Stimulated activated CD8-positive, alpha-beta memory T cell treated with anti-CD3 and anti-CD28 coated beads, Interleukin-12 subunit alpha, Interleukin-12 subunit beta, amount 100 ng/mL, for 24 hours (primary cell): Measurements from ENCODE around the gene TDRD3.
"Not testable (repeated sequence)": the region's sequence is repeated elsewhere in the genome, so short reads cannot be mapped to it uniquely, and the experiment has no call there.

Source experiments
- DNase-seq: peaks from one replicate; pipeline ENCODE4 v3.0.0-alpha.2; 2020; ENCODE audit errors: extremely low read depth

Gene TDRD3

DNA sequence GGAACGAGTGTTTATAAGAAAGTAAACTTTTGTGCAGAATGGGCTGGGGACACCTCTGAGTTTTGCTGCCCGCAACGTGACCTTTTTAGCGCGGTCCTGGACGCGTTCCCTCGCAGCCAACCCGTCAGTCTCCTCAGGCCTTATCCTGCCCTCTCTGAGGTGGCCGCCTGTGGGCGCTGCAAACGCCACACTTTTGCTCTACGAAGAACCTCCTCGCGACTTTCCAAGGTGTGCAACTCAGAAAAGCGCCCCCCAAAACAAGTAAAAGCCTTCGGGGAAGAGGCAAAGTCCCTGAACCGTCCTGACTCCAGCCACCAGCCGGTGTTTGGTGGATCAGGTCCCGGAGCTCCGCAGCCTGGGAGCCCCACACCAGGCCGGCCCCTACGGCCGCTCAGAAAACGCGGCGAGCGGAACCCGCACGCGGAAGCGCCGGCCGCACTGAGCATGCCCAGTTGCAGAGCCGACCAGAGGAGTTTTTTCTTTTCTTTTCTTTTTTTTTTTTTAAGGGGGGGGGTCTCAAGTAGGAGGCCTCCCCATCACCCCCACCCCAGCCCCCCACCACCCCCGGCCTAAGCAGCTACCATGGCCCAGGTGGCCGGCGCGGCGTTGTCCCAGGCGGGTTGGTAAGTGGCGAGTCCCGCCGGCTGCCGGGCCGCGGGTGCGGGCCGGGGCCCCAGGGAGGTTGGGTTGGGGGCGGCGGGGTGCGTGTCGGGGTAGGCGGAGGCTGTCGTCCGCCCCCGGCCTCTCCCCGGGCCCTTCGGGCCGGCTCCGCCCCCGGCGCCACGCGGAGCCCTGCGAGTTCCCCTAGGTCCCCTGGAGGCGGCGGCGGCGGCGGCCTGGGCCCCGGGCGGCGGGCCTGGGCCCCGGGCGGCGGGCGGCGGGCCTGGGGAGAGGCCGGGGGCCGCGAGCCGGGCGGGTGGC, at the start of gene TDRD3:
TSS of gene TDRD3 (plus strand) at position 438 of the 921 bp plus-strand sequence. CDS start at position 583, 145 bp downstream.
- peak; percentile 58 for DNase-seq

DNA sequence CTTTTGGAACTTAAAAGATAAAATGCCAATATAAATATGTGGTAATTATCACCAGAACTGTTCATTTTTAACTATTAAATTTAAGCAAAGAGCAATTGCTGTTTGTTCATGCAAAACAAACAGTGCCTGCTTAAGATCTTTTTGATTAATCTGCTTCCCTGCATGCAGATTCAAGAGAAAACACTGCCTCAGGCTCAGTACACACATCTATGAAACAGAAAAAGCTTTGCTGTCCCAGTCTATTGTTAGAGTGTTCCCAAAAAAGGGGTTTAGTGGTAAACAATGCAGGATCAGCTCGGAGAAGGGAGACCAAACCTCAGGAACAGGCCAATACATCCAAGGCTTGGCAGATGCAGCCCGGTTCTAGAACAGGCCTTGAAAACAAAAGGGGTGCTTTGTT, 49.3 kb upstream of the TDRD3 start:
- no peak for DNase-seq

DNA sequence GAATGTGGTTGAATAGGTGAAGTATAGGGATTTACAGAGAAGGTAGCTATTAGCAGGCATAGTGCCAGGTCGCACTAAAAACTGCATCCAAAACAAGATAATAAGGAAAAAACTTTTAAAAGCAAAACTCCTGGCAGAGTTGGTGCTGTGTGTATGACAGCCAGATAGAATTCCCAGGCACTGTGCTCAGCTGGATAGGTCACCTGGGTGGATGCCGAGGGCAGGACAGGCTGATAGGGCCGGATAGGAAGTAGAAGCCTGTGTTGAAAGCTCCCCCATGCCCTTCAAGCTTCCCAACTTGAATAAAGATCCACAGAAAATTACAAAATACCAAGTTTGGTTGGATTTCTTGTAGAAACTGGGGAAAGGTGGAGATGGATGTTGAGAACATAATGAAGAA, 48.9 kb upstream of the TDRD3 start:
- no peak for DNase-seq

- DNase-seq, result no peak
Observed at GRCh38 chr13:60351326-60351725, 45.7 kb upstream of the TDRD3 start.

DNA sequence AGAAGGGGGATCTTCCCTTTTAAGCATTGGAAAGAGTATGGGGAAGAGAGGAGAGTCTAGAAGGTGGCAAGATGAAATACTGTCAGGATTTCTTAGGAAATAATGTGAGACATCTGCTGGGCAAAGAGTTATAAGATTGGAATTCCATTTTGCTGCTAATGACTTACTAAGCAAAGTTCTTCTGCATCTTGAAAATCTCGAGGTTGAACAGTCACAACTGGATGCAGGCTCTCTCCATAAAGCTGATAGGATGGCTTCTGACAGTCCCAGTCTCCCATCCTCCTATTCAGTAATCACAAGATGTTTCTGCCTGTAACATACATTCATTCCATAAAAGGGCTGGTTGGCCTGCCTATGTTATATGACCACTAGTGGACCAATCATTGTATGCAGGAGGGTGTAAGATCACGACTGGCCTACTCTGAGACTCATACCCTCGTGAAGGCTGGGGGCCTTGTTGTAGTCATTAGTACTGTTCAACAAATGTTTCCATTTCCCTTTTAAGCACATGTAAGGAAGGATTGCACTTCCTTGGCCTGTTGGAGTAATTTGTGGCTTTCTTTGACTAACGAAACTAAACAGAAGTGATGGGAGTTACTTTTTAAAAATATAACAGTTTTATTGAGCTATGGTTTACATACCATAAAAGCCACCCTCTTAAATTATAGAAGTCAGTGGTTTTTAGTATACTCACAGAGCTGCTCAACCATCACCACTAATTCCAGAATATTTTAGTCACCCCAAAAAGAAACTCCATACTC, 45.0 kb upstream of the TDRD3 start:
- no peak for DNase-seq

DNA sequence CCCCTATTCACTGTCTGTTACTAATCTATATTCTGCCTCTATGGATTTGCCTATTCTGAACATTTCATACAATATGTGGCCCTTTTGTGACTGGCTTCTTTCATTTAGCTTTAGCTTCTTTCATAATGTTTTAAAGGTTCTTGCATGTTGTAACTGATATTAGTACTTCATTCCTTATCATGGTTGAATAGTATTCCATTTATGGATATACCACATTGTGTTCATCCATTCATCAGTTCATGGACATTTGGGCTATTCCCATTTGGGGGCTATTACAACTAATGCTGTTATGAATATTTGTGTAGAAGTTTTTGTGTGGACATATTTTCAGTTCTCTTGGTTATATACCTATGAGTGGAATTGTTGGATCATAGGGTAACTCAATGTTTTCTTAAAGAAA, 44.4 kb upstream of the TDRD3 start:
- DNase-seq, result no peak

GRCh38 chr13:60355056-60355455, 42.0 kb upstream of the TDRD3 start:
- DNase-seq, result no peak

- DNase-seq, result no peak
Observed at GRCh38 chr13:60356970-60357369, 40.0 kb upstream of the TDRD3 start.

- DNase-seq, result no peak
Observed at GRCh38 chr13:60358453-60358852, 38.6 kb upstream of the TDRD3 start.

DNA sequence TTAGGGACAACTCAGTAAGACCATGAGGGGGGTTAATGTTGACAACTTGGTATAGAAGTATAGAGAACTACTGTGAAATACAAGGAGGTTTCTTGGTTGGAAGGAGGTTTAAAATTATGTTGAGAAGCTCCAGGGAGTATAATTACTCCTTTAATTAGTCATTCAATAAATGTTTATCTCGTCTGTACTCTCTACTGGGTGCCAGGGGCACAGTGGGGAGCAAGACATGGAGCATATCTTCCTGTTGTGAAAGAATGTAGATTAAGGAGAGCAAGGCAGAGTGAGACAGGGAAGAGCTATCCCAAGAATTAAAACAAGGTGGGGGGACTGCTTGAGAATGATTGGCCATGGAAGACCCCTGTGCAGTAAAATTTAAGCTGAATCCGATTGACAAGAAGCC, 33.7 kb upstream of the TDRD3 start:
- no peak for DNase-seq

- no peak for DNase-seq
Observed at GRCh38 chr13:60369242-60369641, 27.8 kb upstream of the TDRD3 start.

- no peak for DNase-seq
Observed at GRCh38 chr13:60370343-60370742, 26.7 kb upstream of the TDRD3 start.

DNA sequence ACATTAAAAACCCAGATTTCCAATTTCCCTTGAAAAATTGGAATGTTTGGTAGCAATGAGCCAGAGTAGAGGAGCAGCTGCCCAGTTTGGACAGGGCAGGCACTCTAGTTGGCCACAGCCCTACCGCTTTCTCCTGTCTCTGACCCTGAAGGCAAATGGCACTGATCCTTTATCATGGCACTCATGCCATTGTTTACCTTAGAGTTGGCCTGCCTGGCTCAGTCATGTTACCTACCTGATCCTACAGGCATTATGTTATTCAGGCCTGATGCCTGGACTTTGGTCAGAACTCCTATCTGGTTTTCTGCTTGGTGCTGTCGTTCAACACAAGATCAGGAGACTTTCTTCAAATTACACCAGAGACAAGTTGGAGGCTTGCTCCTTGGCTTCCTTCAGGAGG, 24.9 kb upstream of the TDRD3 start:
- no peak for DNase-seq

GRCh38 chr13:60379282-60379681, 17.7 kb upstream of the TDRD3 start:
- DNase-seq, result not testable (repeated sequence)

DNA sequence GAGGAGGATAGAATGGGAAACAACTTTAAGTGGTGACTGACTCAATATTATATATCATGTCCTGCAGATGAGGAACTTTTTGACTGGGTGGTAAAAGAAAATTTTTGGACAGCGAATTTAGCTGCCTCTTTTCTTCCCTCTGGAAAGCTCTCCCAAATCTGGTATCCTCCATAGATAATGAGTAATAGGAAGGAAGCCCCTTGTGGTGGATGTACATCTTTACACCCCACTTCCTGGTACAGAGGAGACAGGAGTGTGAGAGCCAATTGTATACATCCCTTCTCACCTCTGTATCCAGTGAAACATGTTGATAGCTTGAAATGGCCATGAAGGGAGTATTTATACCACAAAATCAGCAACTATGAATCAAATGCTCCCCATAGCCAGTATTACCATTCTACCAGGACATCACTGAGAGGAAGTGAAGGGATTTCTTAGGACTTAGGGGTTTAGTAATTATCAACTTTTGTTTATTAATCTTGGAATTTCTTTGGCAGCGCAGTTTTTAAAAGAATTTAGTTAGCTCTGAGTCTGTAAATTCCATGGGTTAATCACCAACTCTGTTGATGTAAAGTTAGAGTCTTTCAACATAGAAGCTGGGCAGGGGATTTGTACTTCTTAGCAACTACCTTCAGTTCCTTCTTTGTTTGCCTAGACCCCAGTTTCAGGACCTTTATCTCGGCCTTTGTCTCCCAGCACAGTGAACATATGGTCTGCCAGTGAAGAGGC, 17.0 kb upstream of the TDRD3 start:
- DNase-seq, result no peak

DNA sequence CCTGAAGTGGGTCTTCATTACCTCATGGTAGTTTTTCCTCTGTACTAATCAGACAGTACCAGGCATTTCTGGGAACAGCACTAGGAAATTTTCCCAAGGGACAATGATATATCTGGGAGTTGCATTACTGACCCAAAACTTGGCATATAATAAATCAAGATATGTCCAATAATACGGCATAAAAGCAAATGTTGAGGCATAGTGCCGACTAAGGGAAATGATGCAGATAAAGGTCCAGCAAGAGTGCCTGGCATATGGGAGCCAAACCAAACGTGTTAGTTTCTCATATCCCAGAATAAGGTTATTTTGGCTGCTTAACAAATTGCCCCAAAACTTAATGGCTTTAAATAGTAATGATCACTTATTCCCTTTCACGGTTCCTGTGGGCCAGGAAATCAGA, 12.1 kb upstream of the TDRD3 start:
- no peak for DNase-seq

DNA sequence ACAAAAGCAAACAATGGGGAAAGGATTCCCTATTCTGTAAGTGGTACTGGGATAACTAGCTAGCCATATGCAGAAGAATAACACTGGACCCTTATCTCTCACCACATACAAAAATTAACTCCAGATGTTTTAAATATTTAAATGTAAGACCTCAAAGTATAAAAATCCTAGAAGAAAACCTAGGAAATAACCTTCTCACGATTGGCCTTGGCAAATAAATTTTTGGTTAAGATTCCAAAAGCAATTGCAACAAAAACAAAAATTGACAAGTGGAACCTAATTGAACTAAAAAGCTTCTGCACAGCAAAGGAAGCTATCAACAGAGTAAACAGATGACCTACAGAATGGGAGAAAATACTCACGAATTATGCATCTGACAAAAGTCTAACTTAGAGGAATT, 10.8 kb upstream of the TDRD3 start:
- no peak for DNase-seq

- DNase-seq, result no peak
Observed at GRCh38 chr13:60392131-60392530, 4.9 kb upstream of the TDRD3 start.

DNA sequence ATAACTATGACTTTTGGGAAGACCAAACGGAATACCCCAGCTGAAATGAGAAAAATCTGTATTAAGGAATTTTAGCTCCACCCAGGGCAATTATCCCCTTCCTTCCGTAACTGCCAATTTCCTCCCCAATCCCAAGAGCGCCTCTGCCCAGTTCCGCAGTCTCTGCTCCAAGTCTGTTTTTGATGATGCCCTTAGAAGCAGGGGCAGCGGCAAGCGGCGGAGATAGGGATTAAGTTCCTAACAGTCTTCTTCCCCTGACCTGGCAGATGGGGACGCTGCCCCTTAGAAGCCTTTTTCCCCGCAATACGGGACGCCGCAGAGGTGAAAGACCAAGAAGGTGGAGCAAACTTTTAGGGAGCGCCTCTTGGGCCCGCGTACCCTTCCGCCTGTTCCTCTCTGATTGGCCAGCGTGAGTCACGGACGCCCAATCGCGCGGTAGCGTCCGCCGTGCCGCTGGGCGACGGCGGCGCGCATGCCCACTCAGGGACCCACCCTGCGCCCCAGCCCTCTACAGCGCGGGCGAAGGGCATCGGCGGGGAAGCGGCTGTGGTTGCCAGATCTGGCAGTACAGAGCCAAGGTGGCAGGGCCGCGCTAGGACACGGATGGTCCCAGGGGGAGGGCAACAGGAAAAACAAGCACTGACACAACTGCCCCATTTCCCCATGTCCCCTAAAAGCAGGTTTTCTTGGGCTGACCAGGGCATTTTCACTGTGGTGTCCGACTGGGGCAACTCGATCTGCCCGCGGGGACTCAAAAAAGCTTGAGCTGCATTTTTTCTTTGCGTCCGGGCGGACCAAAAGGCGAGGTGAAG, 843 bp upstream of the TDRD3 start:
- DNase-seq, result peak; percentile 79

GRCh38 chr13:60397704-60398378, 821 bp downstream of the TDRD3 start:
- no peak for DNase-seq

DNA sequence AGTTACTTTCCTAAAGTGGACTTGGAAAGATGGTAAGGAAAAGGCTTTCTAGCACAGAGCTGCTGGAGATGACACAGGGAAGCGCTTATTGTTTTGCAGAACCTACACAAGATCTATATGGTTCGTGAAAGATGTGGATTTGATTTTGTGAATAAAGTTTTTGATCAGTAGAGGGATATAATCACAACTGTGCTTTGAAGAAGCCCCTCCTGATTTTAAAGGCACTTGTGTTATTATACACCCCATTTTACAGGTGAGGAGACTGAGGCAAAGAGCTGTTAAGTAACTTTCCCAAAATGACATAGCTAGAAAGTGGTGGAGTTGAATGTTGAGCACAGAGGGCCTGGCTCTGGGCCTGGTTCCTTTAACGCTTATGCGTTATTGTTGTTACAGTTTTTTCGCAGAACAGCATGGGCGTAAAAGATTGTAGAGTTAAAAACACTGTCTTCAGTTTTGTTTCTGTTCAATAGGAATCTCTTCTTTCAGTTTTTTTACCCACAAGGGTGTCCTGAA, 1.4 kb downstream of the TDRD3 start:
- no peak for DNase-seq
